ENCODE results near the gene SBF1. TPM values are rescaled to one million over a fixed set of nuclear protein-coding genes. Genes with fewer than 3 reads are reported as not detected.
"Not testable (repeated sequence)": the region's sequence is repeated elsewhere in the genome, so short reads cannot be mapped to it uniquely, and the experiment has no call there.

SBF1 gene
- polyA plus RNA-seq, 4 donors: 27.3 to 43.7 (median 35.4) TPM

- Histone ChIP-seq H3K4me3 (ENCODE audit: low read depth in 1 of 3, low read length in 3 of 3) (no peak overlapping the region), H3K36me3 (ENCODE audit: control insufficient read depth in 3 of 3, insufficient read depth in 2 of 3, low read depth in 1 of 3, low read length in 3 of 3) (peaks cover 8 to 70% (median 13%) of the 10 kb centered on the region in 3 donors)
- FAIRE-seq: no peak
Measured at GRCh38 chr22:50521710-50522109, 46.9 kb upstream of the SBF1 start.

GRCh38 chr22:50520826-50521453 is 46.1 kb upstream of the SBF1 start:
- no peak overlapping the region for H3K27ac ChIP-seq (ENCODE audit: low read depth in 1 of 3, low read length in 2 of 3)
- FAIRE-seq (no peak), DNase-seq (no peak)
- peaks cover 0 to 25% (median 1%) of the 10 kb centered on the region in 3 donors for H3K4me1 ChIP-seq (ENCODE audit: control insufficient read depth in 3 of 3, insufficient read depth in 2 of 3, low read depth in 1 of 3, low read length in 2 of 3)
- H3K4me3 ChIP-seq (ENCODE audit: low read depth in 1 of 3, low read length in 3 of 3): no peak overlapping the region
- H3K9me3 ChIP-seq (ENCODE audit: control insufficient read depth in 2 of 2, insufficient read depth in 1 of 2, low read depth in 1 of 2, low read length in 1 of 2): no peaks in the 10 kb centered on the region
- peaks cover 8 to 77% (median 13%) of the 10 kb centered on the region in 3 donors for H3K36me3 ChIP-seq (ENCODE audit: control insufficient read depth in 3 of 3, insufficient read depth in 2 of 3, low read depth in 1 of 3, low read length in 3 of 3)
- H3K27me3 ChIP-seq (ENCODE audit: control insufficient read depth in 3 of 3, insufficient read depth in 3 of 3, low read length in 3 of 3): no peaks in the 10 kb centered on the region
- 94 to 96% (median 94%) methylated on average over 11 to 13 of the region's 13 CpGs for WGBS, 3 donors

More at GRCh38 chr22:50521710-50522109, 46.9 kb upstream of the SBF1 start:
- H3K27ac ChIP-seq (ENCODE audit: low read depth in 1 of 3, low read length in 2 of 3): no peak overlapping the region
- 84 to 92% (median 88%) methylated on average over 9 to 10 of the region's 10 CpGs for WGBS, 3 donors
- H3K27me3 ChIP-seq (ENCODE audit: control insufficient read depth in 3 of 3, insufficient read depth in 3 of 3, low read length in 3 of 3): no peaks in the 10 kb centered on the region
- no peaks in the 10 kb centered on the region for H3K9me3 ChIP-seq (ENCODE audit: control insufficient read depth in 2 of 2, insufficient read depth in 1 of 2, low read depth in 1 of 2, low read length in 1 of 2)
- H3K4me1 ChIP-seq (ENCODE audit: control insufficient read depth in 3 of 3, insufficient read depth in 2 of 3, low read depth in 1 of 3, low read length in 2 of 3): peaks cover 0 to 28% (median 1%) of the 10 kb centered on the region in 3 donors
- no peak for DNase-seq

GRCh38 chr22:50520184-50520583 is 45.3 kb upstream of the SBF1 start:
- DNase-seq, FAIRE-seq: not testable (repeated sequence)
- H3K36me3 ChIP-seq (ENCODE audit: control insufficient read depth in 3 of 3, insufficient read depth in 2 of 3, low read depth in 1 of 3, low read length in 3 of 3): peaks cover 8 to 80% (median 13%) of the 10 kb centered on the region in 3 donors

DNA sequence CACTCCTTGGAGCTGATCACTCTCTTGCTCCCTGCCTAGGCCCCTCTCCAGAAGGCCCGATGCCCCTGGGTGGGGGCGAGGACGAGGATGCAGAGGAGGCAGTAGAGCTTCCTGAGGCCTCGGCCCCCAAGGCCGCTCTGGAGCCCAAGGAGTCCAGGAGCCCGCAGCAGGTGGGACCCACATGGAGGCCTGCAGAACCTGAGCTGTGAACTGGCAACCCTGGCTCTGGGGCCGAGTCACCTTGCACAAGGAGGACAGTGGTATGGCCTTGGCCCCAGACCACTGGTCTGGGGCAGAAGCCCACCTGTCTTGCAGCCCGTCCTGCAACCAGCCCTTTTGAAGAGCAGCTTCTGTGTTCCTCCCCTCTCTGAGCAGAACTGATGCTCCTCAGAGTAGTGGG is 44.3 kb upstream of the SBF1 start:
- Histone ChIP-seq H3K36me3 (ENCODE audit: control insufficient read depth in 3 of 3, insufficient read depth in 2 of 3, low read depth in 1 of 3, low read length in 3 of 3) (peaks cover 8 to 88% (median 13%) of the 10 kb centered on the region in 3 donors), H3K9me3 (ENCODE audit: control insufficient read depth in 2 of 2, insufficient read depth in 1 of 2, low read depth in 1 of 2, low read length in 1 of 2) (no peaks in the 10 kb centered on the region), H3K27me3 (ENCODE audit: control insufficient read depth in 3 of 3, insufficient read depth in 3 of 3, low read length in 3 of 3) (no peaks in the 10 kb centered on the region), H3K4me3 (ENCODE audit: low read depth in 1 of 3, low read length in 3 of 3) (no peak overlapping the region), H3K4me1 (ENCODE audit: control insufficient read depth in 3 of 3, insufficient read depth in 2 of 3, low read depth in 1 of 3, low read length in 2 of 3) (peaks cover 0 to 18% (median 1%) of the 10 kb centered on the region in 3 donors), H3K27ac (ENCODE audit: low read depth in 1 of 3, low read length in 2 of 3) (no peak overlapping the region)
- 95 to 97% (median 97%) methylated on average over 7 to 8 of the region's 8 CpGs for WGBS, 3 donors
- DNase-seq: no peak
- FAIRE-seq: no peak

More at GRCh38 chr22:50520184-50520583, 45.3 kb upstream of the SBF1 start:
- not testable (repeated sequence) for H3K9me3 ChIP-seq (ENCODE audit: control insufficient read depth in 2 of 2, insufficient read depth in 1 of 2, low read depth in 1 of 2, low read length in 1 of 2); H3K27me3 ChIP-seq (ENCODE audit: control insufficient read depth in 3 of 3, insufficient read depth in 3 of 3, low read length in 3 of 3); H3K27ac ChIP-seq (ENCODE audit: low read depth in 1 of 3, low read length in 2 of 3); H3K4me3 ChIP-seq (ENCODE audit: low read depth in 1 of 3, low read length in 3 of 3)
- peaks cover 0 to 25% (median 1%) of the 10 kb centered on the region in 3 donors for H3K4me1 ChIP-seq (ENCODE audit: control insufficient read depth in 3 of 3, insufficient read depth in 2 of 3, low read depth in 1 of 3, low read length in 2 of 3)
- WGBS, 3 donors: 95 to 97% (median 97%) methylated on average over 8 of the region's 8 CpGs

GRCh38 chr22:50518606-50519005 is 43.8 kb upstream of the SBF1 start:
- Histone ChIP-seq H3K4me3 (ENCODE audit: low read depth in 1 of 3, low read length in 3 of 3) (no peak overlapping the region), H3K9me3 (ENCODE audit: control insufficient read depth in 2 of 2, insufficient read depth in 1 of 2, low read depth in 1 of 2, low read length in 1 of 2) (no peaks in the 10 kb centered on the region), H3K27me3 (ENCODE audit: control insufficient read depth in 3 of 3, insufficient read depth in 3 of 3, low read length in 3 of 3) (no peaks in the 10 kb centered on the region), H3K4me1 (ENCODE audit: control insufficient read depth in 3 of 3, insufficient read depth in 2 of 3, low read depth in 1 of 3, low read length in 2 of 3) (peaks cover 0 to 13% (median 1%) of the 10 kb centered on the region in 3 donors), H3K27ac (ENCODE audit: low read depth in 1 of 3, low read length in 2 of 3) (no peak overlapping the region), H3K36me3 (ENCODE audit: control insufficient read depth in 3 of 3, insufficient read depth in 2 of 3, low read depth in 1 of 3, low read length in 3 of 3) (peaks cover 8 to 84% (median 13%) of the 10 kb centered on the region in 3 donors)
- 94 to 95% (median 94%) methylated on average over 7 of the region's 7 CpGs for WGBS, 3 donors
- DNase-seq (no peak), FAIRE-seq (no peak)

DNA sequence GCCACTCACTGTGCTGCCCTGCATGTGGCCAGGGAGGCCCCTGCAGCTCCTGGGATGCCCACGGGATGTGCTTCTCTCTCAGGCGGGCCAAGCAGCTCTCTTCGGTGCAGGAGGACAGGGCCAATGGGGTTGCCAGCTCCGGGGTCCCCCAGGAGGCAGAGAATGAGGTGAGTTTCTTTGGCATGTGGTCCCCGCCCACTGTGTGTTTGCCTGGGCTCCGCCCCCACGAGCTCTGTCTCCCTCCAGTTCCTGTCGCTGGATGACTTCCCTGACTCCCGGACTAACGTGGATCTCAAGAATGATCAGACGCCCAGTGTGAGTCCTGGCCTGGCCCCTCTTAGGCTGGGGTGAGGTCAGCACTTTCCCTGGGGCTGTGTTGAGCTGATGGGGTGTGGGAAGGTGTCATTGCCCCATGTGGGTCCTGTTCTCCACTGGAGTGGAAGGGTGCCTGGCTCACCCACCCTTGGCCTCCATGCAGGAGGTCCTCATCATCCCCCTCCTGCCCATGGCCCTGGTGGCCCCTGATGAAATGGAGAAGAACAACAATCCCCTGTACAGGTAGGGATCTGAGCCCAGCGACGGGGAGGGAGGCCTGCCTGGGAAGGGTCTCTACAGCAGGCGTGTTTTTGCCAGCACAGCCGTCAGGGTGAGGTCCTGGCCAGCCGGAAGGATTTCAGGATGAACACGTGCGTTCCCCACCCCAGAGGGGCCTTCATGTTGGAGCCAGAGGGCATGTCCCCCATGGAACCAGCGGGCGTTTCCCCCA is 42.8 kb upstream of the SBF1 start:
- no peak for FAIRE-seq

GRCh38 chr22:50516891-50517290 is 42.1 kb upstream of the SBF1 start:
- Histone ChIP-seq H3K27me3 (ENCODE audit: control insufficient read depth in 3 of 3, insufficient read depth in 3 of 3, low read length in 3 of 3) (no peaks in the 10 kb centered on the region), H3K4me3 (ENCODE audit: low read depth in 1 of 3, low read length in 3 of 3) (no peak overlapping the region), H3K36me3 (ENCODE audit: control insufficient read depth in 3 of 3, insufficient read depth in 2 of 3, low read depth in 1 of 3, low read length in 3 of 3) (peaks cover 5 to 75% (median 8%) of the 10 kb centered on the region in 3 donors), H3K9me3 (ENCODE audit: control insufficient read depth in 2 of 2, insufficient read depth in 1 of 2, low read depth in 1 of 2, low read length in 1 of 2) (no peaks in the 10 kb centered on the region), H3K4me1 (ENCODE audit: control insufficient read depth in 3 of 3, insufficient read depth in 2 of 3, low read depth in 1 of 3, low read length in 2 of 3) (no peaks in the 10 kb centered on the region), H3K27ac (ENCODE audit: low read depth in 1 of 3, low read length in 2 of 3) (no peak overlapping the region)
- WGBS, 3 donors: 83 to 85% (median 84%) methylated on average over 16 of the region's 16 CpGs
- no peak for DNase-seq
- no peak for FAIRE-seq

More for the DNA sequence above, 42.8 kb upstream of the SBF1 start:
- Histone ChIP-seq H3K27me3 (ENCODE audit: control insufficient read depth in 3 of 3, insufficient read depth in 3 of 3, low read length in 3 of 3) (no peaks in the 10 kb centered on the region), H3K4me3 (ENCODE audit: low read depth in 1 of 3, low read length in 3 of 3) (no peak overlapping the region), H3K36me3 (ENCODE audit: control insufficient read depth in 3 of 3, insufficient read depth in 2 of 3, low read depth in 1 of 3, low read length in 3 of 3) (peaks cover 5 to 81% (median 13%) of the 10 kb centered on the region in 3 donors), H3K4me1 (ENCODE audit: control insufficient read depth in 3 of 3, insufficient read depth in 2 of 3, low read depth in 1 of 3, low read length in 2 of 3) (peaks cover 0 to 5% (median 0%) of the 10 kb centered on the region in 3 donors), H3K9me3 (ENCODE audit: control insufficient read depth in 2 of 2, insufficient read depth in 1 of 2, low read depth in 1 of 2, low read length in 1 of 2) (no peaks in the 10 kb centered on the region), H3K27ac (ENCODE audit: low read depth in 1 of 3, low read length in 2 of 3) (no peak overlapping the region)
- WGBS, 3 donors: 86 to 90% (median 88%) methylated on average over 20 of the region's 20 CpGs
- DNase-seq: no peak

- FAIRE-seq: no peak
- no peak for DNase-seq
- H3K4me1 ChIP-seq (ENCODE audit: control insufficient read depth in 3 of 3, insufficient read depth in 2 of 3, low read depth in 1 of 3, low read length in 2 of 3): no peaks in the 10 kb centered on the region
- H3K36me3 ChIP-seq (ENCODE audit: control insufficient read depth in 3 of 3, insufficient read depth in 2 of 3, low read depth in 1 of 3, low read length in 3 of 3): peaks cover 3 to 67% (median 5%) of the 10 kb centered on the region in 3 donors
- H3K27ac ChIP-seq (ENCODE audit: low read depth in 1 of 3, low read length in 2 of 3): no peak overlapping the region
- 91 to 98% (median 93%) methylated on average over 8 of the region's 8 CpGs for WGBS, 3 donors
- no peaks in the 10 kb centered on the region for H3K9me3 ChIP-seq (ENCODE audit: control insufficient read depth in 2 of 2, insufficient read depth in 1 of 2, low read depth in 1 of 2, low read length in 1 of 2)
- H3K4me3 ChIP-seq (ENCODE audit: low read depth in 1 of 3, low read length in 3 of 3): no peak overlapping the region
- H3K27me3 ChIP-seq (ENCODE audit: control insufficient read depth in 3 of 3, insufficient read depth in 3 of 3, low read length in 3 of 3): no peaks in the 10 kb centered on the region
Measured at GRCh38 chr22:50516068-50516467, 41.2 kb upstream of the SBF1 start.

Data from small intestine (tissue), 7 donors.